Osteocyte (in vitro differentiated cells): ENCODE results near the gene DGKD. TPM values are rescaled to one million over a fixed set of nuclear protein-coding genes. Genes with fewer than 3 reads are reported as not detected.

ENCODE experiments used
- DNase-seq: peaks from one replicate; pipeline ENCODE4 v3.0.0; 2021; ENCODE audit warnings: mixed read lengths; ENCODE audit not compliant: unreplicated experiment; ENCODE audit errors: extremely low spot score
- H3K27ac Mint-ChIP-seq: one replicate; pipeline ENCODE4 v1.8.0; 2021; ENCODE audit warnings: mild to moderate bottlenecking, mixed read lengths; ENCODE audit not compliant: unreplicated experiment
- H3K27me3 Mint-ChIP-seq: one replicate; pipeline ENCODE4 v1.8.0; 2021; ENCODE audit warnings: mixed read lengths; ENCODE audit not compliant: unreplicated experiment
- H3K36me3 Mint-ChIP-seq: one replicate; pipeline ENCODE4 v1.8.0; 2021; ENCODE audit warnings: mixed read lengths; ENCODE audit not compliant: unreplicated experiment
- H3K4me1 Mint-ChIP-seq: one replicate; pipeline ENCODE4 v1.8.0; 2021; ENCODE audit warnings: mixed read lengths; ENCODE audit not compliant: unreplicated experiment
- H3K4me3 Mint-ChIP-seq: one replicate; pipeline ENCODE4 v1.8.0; 2021; ENCODE audit warnings: mild to moderate bottlenecking, moderate library complexity, mixed read lengths; ENCODE audit not compliant: unreplicated experiment
- H3K9me3 Mint-ChIP-seq: one replicate; pipeline ENCODE4 v1.8.0; 2021; ENCODE audit warnings: mixed read lengths; ENCODE audit not compliant: unreplicated experiment
- CTCF ChIP-seq: fragments of 200-600 bp; sonication (generic); IDR thresholded peaks from 2 replicates; pipeline ENCODE4 v1.5.0; 2021; ENCODE audit warnings: antibody characterized with exemption, mild to moderate bottlenecking, moderate library complexity
- total RNA-seq: library from RNA; stranded (reverse); gene quantifications from 2 replicates; pipeline ENCODE4 v1.2.1, GENCODE V29; 2021

Gene DGKD
- total RNA-seq, 1 donor from 2014 or later: 70.5 TPM

- H3K36me3 Mint-ChIP-seq: peaks cover 39% of the 10 kb centered on the region
- no peak overlapping the region for H3K27ac Mint-ChIP-seq
- no peaks in the 10 kb centered on the region for H3K4me1 Mint-ChIP-seq
- H3K9me3 Mint-ChIP-seq: no peaks in the 10 kb centered on the region
- H3K4me3 Mint-ChIP-seq: no peak overlapping the region
- H3K27me3 Mint-ChIP-seq: no peaks in the 10 kb centered on the region
- DNase-seq: no peak
- TF ChIP-seq CTCF: no peak
Observed at GRCh38 chr2:233459426-233459825, 105.1 kb downstream of the DGKD start.

GRCh38 chr2:233460726-233461441, 106.6 kb downstream of the DGKD start:
- Mint-ChIP-seq H3K27ac (no peak overlapping the region), H3K4me3 (no peak overlapping the region), H3K36me3 (peaks cover 26% of the 10 kb centered on the region), H3K27me3 (no peaks in the 10 kb centered on the region), H3K4me1 (no peaks in the 10 kb centered on the region), H3K9me3 (no peaks in the 10 kb centered on the region)
- no peak for DNase-seq
- no peak for TF ChIP-seq CTCF

- Mint-ChIP-seq H3K4me3 (no peak overlapping the region), H3K27me3 (no peaks in the 10 kb centered on the region), H3K9me3 (no peaks in the 10 kb centered on the region), H3K4me1 (no peaks in the 10 kb centered on the region), H3K36me3 (peaks cover 27% of the 10 kb centered on the region), H3K27ac (no peak overlapping the region)
- no peak for DNase-seq
- TF ChIP-seq CTCF: no peak
Observed at GRCh38 chr2:233461481-233461891, 107.2 kb downstream of the DGKD start.

GRCh38 chr2:233462202-233462785, 108.0 kb downstream of the DGKD start:
- Mint-ChIP-seq H3K36me3 (peaks cover 27% of the 10 kb centered on the region), H3K4me3 (no peak overlapping the region), H3K27ac (no peak overlapping the region), H3K9me3 (no peaks in the 10 kb centered on the region), H3K27me3 (no peaks in the 10 kb centered on the region), H3K4me1 (no peaks in the 10 kb centered on the region)
- no peak for DNase-seq
- TF ChIP-seq CTCF: no peak

- no peaks in the 10 kb centered on the region for H3K4me1 Mint-ChIP-seq
- no peak for TF ChIP-seq CTCF
- DNase-seq: no peak
- no peaks in the 10 kb centered on the region for H3K9me3 Mint-ChIP-seq
- peaks cover 26% of the 10 kb centered on the region for H3K36me3 Mint-ChIP-seq
- no peak overlapping the region for H3K27ac Mint-ChIP-seq
- H3K4me3 Mint-ChIP-seq: no peak overlapping the region
- no peaks in the 10 kb centered on the region for H3K27me3 Mint-ChIP-seq
Observed at GRCh38 chr2:233462826-233463470, 108.7 kb downstream of the DGKD start.
